GM10248 (cell line): Measurements from ENCODE around the gene SH3GL3.
A peak's percentile ranks its signal among the peaks of the same experiment; 100 is the strongest.

Experiments used
- CTCF ChIA-PET: fragments of 300-600 bp; sonication (Branson Sonifier 250); formaldehyde crosslinking; extraction: SDS; loops from one replicate; lab custom pipeline; 2021; ENCODE audit warnings: antibody characterized with exemption; lab: Yijun Ruan, JAX
- POLR2A ChIA-PET: fragments of 350-650 bp; sonication (Branson Sonifier 250); formaldehyde crosslinking; extraction: SDS; loops from one replicate; lab custom pipeline; 2020; ENCODE audit warnings: antibody characterized with exemption; lab: Yijun Ruan, JAX
- DNase-seq: peaks from one replicate; pipeline ENCODE4 v3.0.0; 2012; ENCODE audit errors: extremely low spot score
- TF ChIP-seq, protein P1 (sequence below): IDR thresholded peaks from 2 replicates; pipeline ENCODE4 v1.5.1; 2012; ENCODE audit warnings: mild to moderate bottlenecking, low read depth; ENCODE audit errors: extremely low read depth, missing control alignments, control extremely low read depth

The SH3GL3 gene

DNA sequence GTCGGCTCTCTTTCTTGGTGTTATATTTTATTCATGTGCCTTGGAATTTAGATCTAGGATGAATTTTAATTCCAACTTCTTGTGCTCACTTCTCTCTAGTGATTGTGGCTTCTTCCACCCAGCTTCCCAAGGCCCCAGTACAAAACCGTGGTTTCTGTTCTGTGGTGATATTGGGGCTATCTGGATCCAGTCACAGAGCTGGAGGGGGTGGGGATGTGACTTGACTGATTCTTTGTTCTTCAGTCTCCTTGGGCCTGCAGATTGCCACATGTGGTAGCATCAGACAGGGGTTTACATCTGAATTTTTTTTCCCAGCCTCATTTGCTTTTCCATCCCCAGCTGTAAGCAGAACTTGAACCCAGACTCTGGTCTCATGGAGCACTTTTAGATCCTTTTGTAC, 108.2 kb downstream of the SH3GL3 start:
- ChIA-PET POLR2A (no interaction called here), CTCF (no interaction called here)
- no peak for DNase-seq
- TF ChIP-seq, protein P1, sequence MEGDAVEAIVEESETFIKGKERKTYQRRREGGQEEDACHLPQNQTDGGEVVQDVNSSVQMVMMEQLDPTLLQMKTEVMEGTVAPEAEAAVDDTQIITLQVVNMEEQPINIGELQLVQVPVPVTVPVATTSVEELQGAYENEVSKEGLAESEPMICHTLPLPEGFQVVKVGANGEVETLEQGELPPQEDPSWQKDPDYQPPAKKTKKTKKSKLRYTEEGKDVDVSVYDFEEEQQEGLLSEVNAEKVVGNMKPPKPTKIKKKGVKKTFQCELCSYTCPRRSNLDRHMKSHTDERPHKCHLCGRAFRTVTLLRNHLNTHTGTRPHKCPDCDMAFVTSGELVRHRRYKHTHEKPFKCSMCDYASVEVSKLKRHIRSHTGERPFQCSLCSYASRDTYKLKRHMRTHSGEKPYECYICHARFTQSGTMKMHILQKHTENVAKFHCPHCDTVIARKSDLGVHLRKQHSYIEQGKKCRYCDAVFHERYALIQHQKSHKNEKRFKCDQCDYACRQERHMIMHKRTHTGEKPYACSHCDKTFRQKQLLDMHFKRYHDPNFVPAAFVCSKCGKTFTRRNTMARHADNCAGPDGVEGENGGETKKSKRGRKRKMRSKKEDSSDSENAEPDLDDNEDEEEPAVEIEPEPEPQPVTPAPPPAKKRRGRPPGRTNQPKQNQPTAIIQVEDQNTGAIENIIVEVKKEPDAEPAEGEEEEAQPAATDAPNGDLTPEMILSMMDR, result no peak

DNA sequence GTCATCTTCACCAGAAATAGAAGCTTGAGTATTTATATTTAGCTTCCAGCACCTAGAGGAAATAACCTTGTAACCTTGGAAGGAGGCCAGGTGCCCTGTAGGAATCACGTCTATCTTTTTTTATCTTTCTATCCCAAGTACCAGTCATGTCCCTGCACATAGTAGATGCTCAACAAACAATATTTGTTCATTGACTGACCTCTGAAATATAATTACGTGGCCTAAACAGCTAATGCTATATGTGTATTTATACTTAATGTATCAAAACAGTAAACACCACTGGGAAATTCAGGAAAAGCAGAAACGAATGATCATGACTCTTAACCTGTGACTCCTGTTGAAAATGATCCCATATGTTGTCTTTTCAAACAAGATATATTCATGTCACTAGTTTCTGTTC, 108.9 kb downstream of the SH3GL3 start:
- TF ChIP-seq, protein P1, result no peak
- CTCF ChIA-PET, result interaction anchor here (7.3 to 7.5 kb wide), 2 partner anchors 118 to 307 kb away, joined by 55 to 79 read pairs; no protein-coding TSS in a partner anchor
- DNase-seq, result no peak
- POLR2A ChIA-PET, result no interaction called here

DNA sequence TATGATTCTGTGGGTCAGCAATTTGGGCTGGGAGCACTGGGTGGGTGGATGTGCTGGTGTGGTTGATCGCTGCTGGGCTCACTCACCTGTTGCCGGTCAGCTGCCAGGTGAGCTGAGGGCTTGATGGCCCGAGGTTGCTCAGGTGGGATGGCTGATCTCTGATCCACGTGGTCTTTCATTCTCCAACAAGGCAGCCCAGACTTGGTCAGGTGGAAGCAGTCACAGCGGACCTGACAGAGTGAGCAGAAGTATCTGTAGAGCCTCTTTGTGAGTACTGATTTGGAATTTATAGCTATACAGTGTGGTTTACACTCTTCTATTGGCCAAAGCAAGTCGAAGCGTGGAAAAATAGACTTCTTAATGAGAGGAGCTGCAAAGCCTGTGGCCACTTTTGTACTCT, 109.6 kb downstream of the SH3GL3 start:
- ChIA-PET POLR2A (no interaction called here), CTCF (interaction anchor here (0.7 to 7.5 kb wide), 3 partner anchors 9 to 308 kb away, joined by 3 to 79 read pairs (median 55); no protein-coding TSS in a partner anchor)
- DNase-seq, result no peak
- TF ChIP-seq, protein P1, result no peak

DNA sequence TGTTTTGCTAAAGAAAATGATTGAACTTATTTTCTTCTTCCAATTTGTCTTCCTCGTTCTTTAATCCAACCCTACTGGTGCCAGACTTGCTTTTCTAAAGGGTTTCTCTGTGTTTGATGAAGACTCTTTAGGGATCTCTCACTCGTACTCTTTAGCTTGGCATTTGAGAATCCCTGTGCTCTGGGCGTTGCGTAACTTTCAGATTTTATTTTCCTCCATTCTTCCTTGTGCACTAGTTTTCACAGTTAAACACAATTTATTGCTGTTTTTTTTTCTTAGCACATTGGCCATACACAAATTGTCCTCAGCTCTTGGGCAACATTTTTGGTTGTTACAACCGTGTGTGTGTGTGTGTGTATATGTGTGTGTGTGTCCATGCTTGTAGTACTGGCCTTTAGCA, 111.0 kb downstream of the SH3GL3 start:
- ChIA-PET CTCF (interaction anchor here (1.1 to 7.5 kb wide), 6 partner anchors 9 to 314 kb away, joined by 3 to 79 read pairs (median 4); no protein-coding TSS in a partner anchor), POLR2A (no interaction called here)
- TF ChIP-seq, protein P1, result no peak
- DNase-seq, result no peak

DNA sequence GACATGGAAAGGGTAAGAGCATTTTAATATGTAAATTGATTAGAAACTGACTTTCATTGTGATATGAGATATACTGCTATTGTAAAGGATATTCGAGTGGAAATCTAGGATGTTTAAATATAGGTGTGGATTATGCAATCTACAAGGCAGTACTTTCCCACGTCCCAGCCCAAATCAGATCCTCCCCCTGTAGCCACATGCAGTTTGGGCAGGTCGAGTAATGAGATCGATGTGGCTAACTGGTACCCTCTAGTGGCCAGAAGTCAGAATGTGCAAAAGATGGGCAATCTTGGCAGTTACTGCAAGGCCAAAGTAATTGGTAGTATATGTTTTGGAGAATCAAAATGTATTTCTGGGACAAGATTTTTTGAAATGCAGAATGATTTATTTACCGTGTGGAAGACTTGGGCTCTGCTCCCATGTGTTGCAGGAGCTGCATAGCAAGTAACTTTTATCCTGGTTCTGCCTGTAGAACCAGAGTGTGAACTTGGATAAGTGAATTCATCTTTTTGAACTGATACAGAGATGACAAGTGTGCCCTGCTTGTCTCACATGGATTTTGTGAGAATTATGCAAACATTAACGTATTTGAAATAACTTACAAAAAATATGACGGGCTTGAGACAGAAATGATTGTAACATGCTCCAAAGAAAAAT, 112.3 kb downstream of the SH3GL3 start:
- ChIA-PET CTCF (interaction anchor here (0.8 to 7.5 kb wide), 7 partner anchors 8 to 315 kb away, joined by 3 to 79 read pairs (median 4); no protein-coding TSS in a partner anchor), POLR2A (no interaction called here)
- DNase-seq, result peak; percentile 68
- TF ChIP-seq, protein P1, result peak; percentile 87

DNA sequence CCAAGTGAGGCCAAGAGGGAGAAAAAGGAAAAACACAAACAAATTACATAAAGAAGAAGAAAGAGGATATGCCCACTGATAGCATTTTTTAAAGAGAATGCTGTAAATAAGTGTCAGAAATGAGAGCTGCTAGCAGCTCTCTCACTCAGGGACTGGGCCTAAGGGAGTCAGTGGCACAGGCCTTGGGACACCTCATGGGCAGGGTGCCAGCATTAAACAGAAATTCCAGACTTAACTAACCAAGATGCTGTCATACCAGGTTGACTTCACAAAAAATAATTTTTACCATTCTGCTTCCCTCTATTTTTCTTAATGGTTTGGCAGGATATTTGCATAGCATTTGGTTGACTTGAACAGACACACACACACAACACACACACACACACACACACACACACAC, 114.5 kb downstream of the SH3GL3 start:
- TF ChIP-seq, protein P1, result no peak
- no peak for DNase-seq
- POLR2A ChIA-PET, result no interaction called here
- CTCF ChIA-PET, result interaction anchor here (0.8 to 7.5 kb wide), 8 partner anchors 9 to 476 kb away, joined by 3 to 79 read pairs (median 8); no protein-coding TSS in a partner anchor
